ENCODE results near the gene GSTP1.

GSTP1 gene

DNA sequence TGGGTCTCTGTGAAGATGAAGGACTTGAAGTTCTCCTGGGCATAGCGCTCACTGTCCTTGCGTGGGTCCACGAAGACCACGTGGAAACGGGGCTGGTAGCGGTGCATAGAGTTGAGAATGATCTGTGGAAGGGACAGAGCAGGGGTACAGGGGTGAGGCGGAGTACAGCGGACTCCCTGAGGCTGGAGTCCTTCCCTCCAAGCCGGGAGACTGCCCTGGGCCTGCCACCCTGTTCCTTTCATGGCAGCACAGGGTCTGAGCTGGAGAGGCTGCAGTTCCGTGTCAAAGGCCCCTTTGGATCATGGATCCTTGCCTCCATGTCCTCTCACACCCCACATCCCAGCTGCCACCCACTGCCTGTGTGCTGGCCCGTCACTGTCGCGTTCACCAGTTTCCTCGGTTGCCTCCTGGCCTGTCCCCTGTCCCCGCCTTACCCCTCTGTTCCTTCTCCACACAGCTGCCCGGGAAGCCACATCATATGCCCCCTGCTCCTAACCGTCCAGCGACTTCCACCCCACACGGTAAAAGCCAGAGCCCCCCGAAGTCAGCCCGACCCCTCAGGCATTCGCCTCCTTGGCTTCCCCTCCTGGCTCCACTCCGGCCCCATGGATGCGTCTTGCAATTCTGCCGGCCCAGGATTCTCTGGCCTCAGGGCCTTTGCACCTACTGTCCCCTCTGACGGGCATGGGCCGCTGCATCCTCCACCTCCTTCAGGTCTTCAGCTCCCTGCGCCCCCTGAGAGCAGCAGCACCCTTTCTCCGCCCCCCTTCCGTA is 49.6 kb downstream of the GSTP1 start:
- H3K27ac ChIP-seq (ENCODE audit: low read depth, low read length) = no peak overlapping the region
- no peaks in the 10 kb centered on the region for H4K20me1 ChIP-seq (ENCODE audit: low read depth, low read length)
- H3K36me3 ChIP-seq (ENCODE audit: low read length) = no peaks in the 10 kb centered on the region
- no peak overlapping the region for H3K4me2 ChIP-seq (ENCODE audit: low read depth, low read length, poor library complexity, severe bottlenecking)
- H3K4me3 ChIP-seq (ENCODE audit: insufficient read depth, low read length, poor library complexity, severe bottlenecking) = no peak overlapping the region
- H3K9me2 ChIP-seq (replicated peaks; ENCODE audit: insufficient read depth, low read length) = no peaks in the 10 kb centered on the region
- H3K79me2 ChIP-seq (ENCODE audit: insufficient read depth, low read length) = no peaks in the 10 kb centered on the region
- TF ChIP-seq EZH2phosphoT487 (conservative IDR thresholded peaks at IDR 0.05; ENCODE audit: low read length) (no peak), CTCF (IDR thresholded peaks at IDR 0.05; ENCODE audit: insufficient read depth, low read length, poor library complexity, severe bottlenecking) (no peak)
- no peaks in the 10 kb centered on the region for H3K27me3 ChIP-seq (ENCODE audit: low read length)
- no peak overlapping the region for H2AFZ ChIP-seq (ENCODE audit: low read depth, low read length, severe bottlenecking)
- peaks cover 7% of the 10 kb centered on the region; the same call in 1 of the 2 replicates for H3F3A ChIP-seq (ENCODE audit: insufficient read depth)
- H3K9me3 ChIP-seq (ENCODE audit: insufficient read depth, low read length) = no peaks in the 10 kb centered on the region
- no peak overlapping the region for H3K9ac ChIP-seq (ENCODE audit: low read length)

GRCh38 chr11:67633758-67634365 is 50.2 kb downstream of the GSTP1 start:
- no peak for TF ChIP-seq CTCF (IDR thresholded peaks at IDR 0.05; ENCODE audit: insufficient read depth, low read length, poor library complexity, severe bottlenecking)
- Histone ChIP-seq H2AFZ (ENCODE audit: low read depth, low read length, severe bottlenecking) (no peak overlapping the region), H3K36me3 (ENCODE audit: low read length) (no peaks in the 10 kb centered on the region), H3K79me2 (ENCODE audit: insufficient read depth, low read length) (no peaks in the 10 kb centered on the region), H3F3A (ENCODE audit: insufficient read depth) (peaks cover 7% of the 10 kb centered on the region; the same call in 1 of the 2 replicates), H3K9me3 (ENCODE audit: insufficient read depth, low read length) (no peaks in the 10 kb centered on the region), H3K9ac (ENCODE audit: low read length) (no peak overlapping the region), H3K27ac (ENCODE audit: low read depth, low read length) (no peak overlapping the region), H3K4me3 (ENCODE audit: insufficient read depth, low read length, poor library complexity, severe bottlenecking) (no peak overlapping the region), H4K20me1 (ENCODE audit: low read depth, low read length) (no peaks in the 10 kb centered on the region), H3K9me2 (replicated peaks; ENCODE audit: insufficient read depth, low read length) (no peaks in the 10 kb centered on the region), H3K27me3 (ENCODE audit: low read length) (no peaks in the 10 kb centered on the region), H3K4me2 (ENCODE audit: low read depth, low read length, poor library complexity, severe bottlenecking) (no peak overlapping the region)

DNA sequence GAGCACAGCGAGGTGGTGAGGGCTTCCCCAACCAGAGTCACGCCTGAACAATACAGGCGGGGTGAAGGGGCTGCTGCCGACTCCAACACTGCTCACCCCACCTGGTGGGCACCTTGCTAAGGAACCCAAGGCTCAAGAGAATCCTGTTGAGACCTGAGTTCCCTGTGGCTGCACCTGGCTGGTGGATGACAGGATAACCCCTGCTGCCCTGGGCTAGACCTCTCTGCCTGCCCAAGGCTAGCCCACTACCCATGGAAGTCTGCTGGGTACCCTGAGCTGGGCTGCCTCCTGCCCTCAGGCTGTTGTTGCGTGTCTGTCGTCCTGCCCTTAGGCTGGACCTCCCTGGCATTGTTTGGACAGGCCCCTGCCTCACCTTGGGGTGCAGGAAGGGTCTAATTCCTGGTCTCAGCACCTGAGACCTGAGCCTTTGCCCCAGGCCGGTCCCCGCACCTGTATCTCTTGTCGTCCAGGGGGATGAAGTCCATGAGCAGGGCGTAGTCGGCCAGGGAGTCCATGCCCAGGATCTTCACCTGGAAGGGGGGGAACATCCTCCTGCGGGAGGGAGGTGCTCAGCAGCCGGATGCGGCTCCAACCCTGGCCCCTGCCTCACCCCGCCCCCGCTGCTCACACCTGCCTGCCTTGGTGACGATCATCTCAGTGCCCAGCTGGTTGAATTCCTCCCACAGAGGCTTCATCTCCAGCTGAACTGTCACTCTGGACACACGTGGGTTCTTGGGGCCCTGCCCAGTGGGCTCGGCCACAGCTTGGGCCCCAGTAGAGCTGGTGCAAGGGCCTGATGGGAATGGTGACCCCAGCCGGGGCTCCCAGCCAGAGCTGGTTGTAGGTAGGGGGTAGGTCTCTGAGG is 51.0 kb downstream of the GSTP1 start:
- H3K79me2 ChIP-seq (ENCODE audit: insufficient read depth, low read length) = no peaks in the 10 kb centered on the region
- H3K9ac ChIP-seq (ENCODE audit: low read length) = no peak overlapping the region
- H3K4me3 ChIP-seq (ENCODE audit: insufficient read depth, low read length, poor library complexity, severe bottlenecking) = no peak overlapping the region
- H3K27ac ChIP-seq (ENCODE audit: low read depth, low read length) = no peak overlapping the region
- peaks cover 4% of the 10 kb centered on the region; the same call in 1 of the 2 replicates for H3F3A ChIP-seq (ENCODE audit: insufficient read depth)
- no peaks in the 10 kb centered on the region for H3K36me3 ChIP-seq (ENCODE audit: low read length)
- no peak overlapping the region for H3K4me2 ChIP-seq (ENCODE audit: low read depth, low read length, poor library complexity, severe bottlenecking)
- H3K27me3 ChIP-seq (ENCODE audit: low read length) = no peaks in the 10 kb centered on the region
- no peak for TF ChIP-seq EZH2phosphoT487 (conservative IDR thresholded peaks at IDR 0.05; ENCODE audit: low read length)
- no peak for TF ChIP-seq CTCF (IDR thresholded peaks at IDR 0.05; ENCODE audit: insufficient read depth, low read length, poor library complexity, severe bottlenecking)
- H3K9me3 ChIP-seq (ENCODE audit: insufficient read depth, low read length) = no peaks in the 10 kb centered on the region
- H2AFZ ChIP-seq (ENCODE audit: low read depth, low read length, severe bottlenecking) = no peak overlapping the region
- H3K9me2 ChIP-seq (replicated peaks; ENCODE audit: insufficient read depth, low read length) = no peaks in the 10 kb centered on the region
- H4K20me1 ChIP-seq (ENCODE audit: low read depth, low read length) = no peaks in the 10 kb centered on the region

Measured in SU-DHL-6 (cell line).